ENCODE data around the gene NTN1. TPM values are rescaled to one million over a fixed set of nuclear protein-coding genes. Genes with fewer than 3 reads are reported as not detected.
"Not testable (repeated sequence)": the region's sequence is repeated elsewhere in the genome, so short reads cannot be mapped to it uniquely, and the experiment has no call there.

NTN1 gene
- total RNA-seq (ENCODE audit: low replicate concordance): 0.33 and 0.81 TPM in 2 replicates

- no peak for TF ChIP-seq CTCF (IDR thresholded peaks at IDR 0.05; ENCODE audit: insufficient read depth, low read length)
- DNase-seq (ENCODE audit: low read depth): peak; percentile 10
- H3K4me3 ChIP-seq (ENCODE audit: low read depth, low read length): peak within 1 kb of the TSS; percentile 54
Observed at GRCh38 chr17:9021158-9021991, at the start of gene NTN1. Gene NTN1, plus strand, starts transcription at chr17:9021510. Its CDS starts 864 bp downstream, at chr17:9022374.

- H3K4me3 ChIP-seq (ENCODE audit: low read depth, low read length): no peak overlapping the region
- DNase-seq (ENCODE audit: low read depth): no peak
- no peak for TF ChIP-seq CTCF (IDR thresholded peaks at IDR 0.05; ENCODE audit: insufficient read depth, low read length)
Observed at GRCh38 chr17:8975091-8975725, 46.1 kb upstream of the NTN1 start.

GRCh38 chr17:8976638-8977037 is 44.7 kb upstream of the NTN1 start:
- H3K4me3 ChIP-seq (ENCODE audit: low read depth, low read length): no peak overlapping the region
- no peak for DNase-seq (ENCODE audit: low read depth)
- no peak for TF ChIP-seq CTCF (IDR thresholded peaks at IDR 0.05; ENCODE audit: insufficient read depth, low read length)

GRCh38 chr17:8979715-8980114 is 41.6 kb upstream of the NTN1 start:
- no peak for TF ChIP-seq CTCF (IDR thresholded peaks at IDR 0.05; ENCODE audit: insufficient read depth, low read length)
- H3K4me3 ChIP-seq (ENCODE audit: low read depth, low read length): no peak overlapping the region
- no peak for DNase-seq (ENCODE audit: low read depth)

GRCh38 chr17:8981443-8981842 is 39.9 kb upstream of the NTN1 start:
- DNase-seq (ENCODE audit: low read depth): no peak

GRCh38 chr17:8984225-8984624 is 37.1 kb upstream of the NTN1 start:
- DNase-seq (ENCODE audit: low read depth); H3K4me3 ChIP-seq (ENCODE audit: low read depth, low read length): not testable (repeated sequence)

More at GRCh38 chr17:8981443-8981842, 39.9 kb upstream of the NTN1 start:
- no peak overlapping the region for H3K4me3 ChIP-seq (ENCODE audit: low read depth, low read length)
- no peak for TF ChIP-seq CTCF (IDR thresholded peaks at IDR 0.05; ENCODE audit: insufficient read depth, low read length)

- no peak overlapping the region for H3K4me3 ChIP-seq (ENCODE audit: low read depth, low read length)
- no peak for TF ChIP-seq CTCF (IDR thresholded peaks at IDR 0.05; ENCODE audit: insufficient read depth, low read length)
- no peak for DNase-seq (ENCODE audit: low read depth)
Observed at GRCh38 chr17:8985054-8985701, 36.1 kb upstream of the NTN1 start.
